Mesenchymal stem cell (in vitro differentiated cells and primary cell): Measurements from ENCODE around the gene G2E3.

Source experiments
- DNase-seq: peaks from one replicate; pipeline ENCODE4 v3.0.0-alpha.2; 2013
- H2AFZ ChIP-seq: one replicate; pipeline ENCODE4 v1.6.1; 2013; ENCODE audit warnings: low read depth, mild to moderate bottlenecking, control low read depth, inconsistent platforms, low read length, moderate library complexity
- H2AK5ac ChIP-seq: 2 replicates; pipeline ENCODE4 v1.6.1; 2013; ENCODE audit warnings: low read length, moderate library complexity, mild to moderate bottlenecking, inconsistent platforms; ENCODE audit not compliant: severe bottlenecking
- H2BK120ac ChIP-seq: one replicate; pipeline ENCODE4 v1.6.1; 2013; ENCODE audit warnings: low read depth, mild to moderate bottlenecking, inconsistent platforms, low read length, moderate library complexity
- H2BK12ac ChIP-seq, 2 experiments: one replicate each; pipeline ENCODE4 v1.6.1; 2013; ENCODE audit warnings: inconsistent platforms in 2 of 2, low read length in 2 of 2, mild to moderate bottlenecking in 2 of 2, moderate library complexity in 2 of 2, control low read depth in 1 of 2
- H2BK15ac ChIP-seq: one replicate; pipeline ENCODE4 v1.6.1; 2013; ENCODE audit warnings: mild to moderate bottlenecking, low read depth, inconsistent platforms; ENCODE audit not compliant: poor library complexity, severe bottlenecking
- H2BK5ac ChIP-seq: 2 replicates; pipeline ENCODE4 v1.6.1; 2013; ENCODE audit warnings: low read depth, mild to moderate bottlenecking, low read length, control low read depth, inconsistent platforms; ENCODE audit not compliant: poor library complexity, severe bottlenecking
- H3K14ac ChIP-seq, 2 experiments: one replicate each; pipeline ENCODE4 v1.6.1; 2013; ENCODE audit warnings: inconsistent platforms in 2 of 2, low read length in 2 of 2, control low read depth in 1 of 2, mild to moderate bottlenecking in 1 of 2, moderate library complexity in 1 of 2
- H3K18ac ChIP-seq, 2 experiments: one replicate each; pipeline ENCODE4 v1.6.1; 2013; ENCODE audit warnings: inconsistent platforms in 2 of 2, low read length in 2 of 2, control low read depth in 1 of 2, low read depth in 1 of 2, mild to moderate bottlenecking in 1 of 2
- H3K23ac ChIP-seq, 2 experiments: one replicate each; pipeline ENCODE4 v1.6.1; 2013; ENCODE audit warnings: inconsistent platforms in 2 of 2, low read length in 2 of 2, mild to moderate bottlenecking in 2 of 2, moderate library complexity in 2 of 2, control low read depth in 1 of 2
- H3K27ac ChIP-seq: 2 replicates; pipeline ENCODE4 v1.5.1; 2013; ENCODE audit warnings: mild to moderate bottlenecking, moderate library complexity, low read length, control low read depth, inconsistent platforms; ENCODE audit not compliant: poor library complexity, severe bottlenecking
- H3K27me3 ChIP-seq, 2 experiments: 2 replicates each; pipeline versions ENCODE4 v1.6.1 to v1.7.0; 2013; ENCODE audit warnings: low read length in 2 of 2, mild to moderate bottlenecking in 2 of 2, moderate library complexity in 2 of 2, control low read depth in 1 of 2, inconsistent platforms in 1 of 2; ENCODE audit not compliant: control insufficient read depth in 1 of 2, insufficient read depth in 1 of 2
- H3K36me3 ChIP-seq, 2 experiments: 2 replicates each; pipeline versions ENCODE4 v1.6.1 to v1.7.0; 2013; ENCODE audit warnings: low read length in 2 of 2, control low read depth in 1 of 2, inconsistent platforms in 1 of 2, low read depth in 1 of 2, mild to moderate bottlenecking in 1 of 2; ENCODE audit not compliant: insufficient read depth in 2 of 2, control insufficient read depth in 1 of 2
- H3K4ac ChIP-seq, 2 experiments: one replicate each; pipeline ENCODE4 v1.6.1; 2013; ENCODE audit warnings: inconsistent platforms in 2 of 2, low read length in 2 of 2, mild to moderate bottlenecking in 2 of 2, moderate library complexity in 2 of 2, control low read depth in 1 of 2, low read depth in 1 of 2
- H3K4me1 ChIP-seq: 2 replicates; pipeline ENCODE4 v1.6.1; 2013; ENCODE audit warnings: low read depth, low read length, control low read depth; ENCODE audit not compliant: control insufficient read depth, insufficient read depth
- H3K4me2 ChIP-seq: 2 replicates; pipeline ENCODE4 v1.6.1; 2013; ENCODE audit warnings: low read length, mild to moderate bottlenecking, inconsistent platforms; ENCODE audit not compliant: poor library complexity, severe bottlenecking
- H3K4me3 ChIP-seq, 2 experiments: 2 replicates each; pipeline versions ENCODE4 v1.5.1 to v1.7.0; 2013; ENCODE audit warnings: low read length in 2 of 2, mild to moderate bottlenecking in 2 of 2, control low read depth in 1 of 2, low read depth in 1 of 2; ENCODE audit not compliant: insufficient read depth in 1 of 2
- H3K79me1 ChIP-seq: replicated peaks from 2 replicates; pipeline ENCODE4 v1.6.1; 2013; ENCODE audit warnings: mild to moderate bottlenecking, control low read depth, low read length, inconsistent platforms; ENCODE audit not compliant: poor library complexity, severe bottlenecking
- H3K9ac ChIP-seq: 2 replicates; pipeline ENCODE4 v1.7.0; 2013; ENCODE audit warnings: mild to moderate bottlenecking, low read length, moderate library complexity
- H3K9me3 ChIP-seq: 2 replicates; pipeline ENCODE4 v1.7.0; 2013; ENCODE audit warnings: mild to moderate bottlenecking, low read length; ENCODE audit not compliant: control insufficient read depth
- H4K8ac ChIP-seq: one replicate; pipeline ENCODE4 v1.6.1; 2013; ENCODE audit warnings: inconsistent platforms, mild to moderate bottlenecking, low read length, moderate library complexity
- H4K91ac ChIP-seq: one replicate; pipeline ENCODE4 v1.6.1; 2013; ENCODE audit warnings: mild to moderate bottlenecking, low read length, inconsistent platforms
- WGBS: methylation state at CpG from one replicate; pipeline ENCODE4 v1.1.7; 2013; ENCODE audit warnings: mixed read lengths; 5-methylcytosine and 5-hydroxymethylcytosine counted together

Gene G2E3

GRCh38 chr14:30550335-30550734 is 8.6 kb upstream of the G2E3 start:
- no peak overlapping the region for H3K4me2 ChIP-seq
- DNase-seq: no peak
- H4K8ac ChIP-seq: no peak overlapping the region
- no peaks in the 10 kb centered on the region for H3K4me1 ChIP-seq
- H2BK120ac ChIP-seq: no peak overlapping the region
- no peak overlapping the region for H2BK5ac ChIP-seq
- H2AK5ac ChIP-seq: no peak overlapping the region
- no peaks in the 10 kb centered on the region for H3K79me1 ChIP-seq
- H3K27ac ChIP-seq: peak overlapping the region; percentile 54
- no peak overlapping the region for H2AFZ ChIP-seq
- H4K91ac ChIP-seq: no peak overlapping the region
- H3K27me3 ChIP-seq: no peaks in the 10 kb centered on the region
- H3K36me3 ChIP-seq: no peaks in the 10 kb centered on the region
- no peak overlapping the region for H3K14ac ChIP-seq
- H3K9me3 ChIP-seq: peaks cover 6% of the 10 kb centered on the region
- no peak overlapping the region for H3K4ac ChIP-seq
- H2BK15ac ChIP-seq: no peak overlapping the region
- no peak overlapping the region for H3K23ac ChIP-seq
- no peak overlapping the region for H3K9ac ChIP-seq
- H3K4me3 ChIP-seq: no peak overlapping the region
- H2BK12ac ChIP-seq: no peak overlapping the region
- H3K18ac ChIP-seq: no peak overlapping the region

- Histone ChIP-seq H3K9ac (no peak overlapping the region), H2BK5ac (no peak overlapping the region), H2BK120ac (no peak overlapping the region), H3K4me3 (no peak overlapping the region), H3K9me3 (peaks cover under 1% of the 10 kb centered on the region), H3K4me1 (no peaks in the 10 kb centered on the region), H3K79me1 (no peaks in the 10 kb centered on the region), H2BK15ac (no peak overlapping the region), H3K23ac (no peak overlapping the region), H3K27me3 (no peaks in the 10 kb centered on the region), H3K4ac (no peak overlapping the region), H3K36me3 (no peaks in the 10 kb centered on the region), H4K8ac (no peak overlapping the region), H2AK5ac (no peak overlapping the region), H4K91ac (no peak overlapping the region), H3K4me2 (no peak overlapping the region), H3K27ac (peak overlapping the region; percentile 18), H2BK12ac (no peak overlapping the region), H2AFZ (no peak overlapping the region), H3K18ac (no peak overlapping the region), H3K14ac (no peak overlapping the region)
- no CpG with 5 or more reads among the region's 1 CpG for WGBS
- DNase-seq: no peak
Observed at GRCh38 chr14:30551460-30551859, 7.5 kb upstream of the G2E3 start.

GRCh38 chr14:30553311-30553989 is 5.5 kb upstream of the G2E3 start:
- no peak overlapping the region for H3K18ac ChIP-seq
- H2AFZ ChIP-seq: no peak overlapping the region
- WGBS: 90% methylated on average over 1 of the region's 3 CpGs
- DNase-seq: no peak
- no peak overlapping the region for H4K91ac ChIP-seq
- H3K14ac ChIP-seq: no peak overlapping the region
- H3K27ac ChIP-seq: no peak overlapping the region
- peak overlapping the region; percentile 4 for H3K9ac ChIP-seq
- no peak overlapping the region for H3K4me2 ChIP-seq
- no peak overlapping the region for H2BK120ac ChIP-seq
- H2BK5ac ChIP-seq: no peak overlapping the region
- no peak overlapping the region for H3K4ac ChIP-seq
- no peaks in the 10 kb centered on the region for H3K27me3 ChIP-seq
- H2AK5ac ChIP-seq: no peak overlapping the region
- H2BK15ac ChIP-seq: no peak overlapping the region
- no peaks in the 10 kb centered on the region for H3K9me3 ChIP-seq
- no peaks in the 10 kb centered on the region for H3K79me1 ChIP-seq
- no peak overlapping the region for H2BK12ac ChIP-seq
- no peak overlapping the region for H4K8ac ChIP-seq
- no peak overlapping the region for H3K4me3 ChIP-seq
- no peak overlapping the region for H3K23ac ChIP-seq
- no peaks in the 10 kb centered on the region for H3K4me1 ChIP-seq
- no peaks in the 10 kb centered on the region for H3K36me3 ChIP-seq

DNA sequence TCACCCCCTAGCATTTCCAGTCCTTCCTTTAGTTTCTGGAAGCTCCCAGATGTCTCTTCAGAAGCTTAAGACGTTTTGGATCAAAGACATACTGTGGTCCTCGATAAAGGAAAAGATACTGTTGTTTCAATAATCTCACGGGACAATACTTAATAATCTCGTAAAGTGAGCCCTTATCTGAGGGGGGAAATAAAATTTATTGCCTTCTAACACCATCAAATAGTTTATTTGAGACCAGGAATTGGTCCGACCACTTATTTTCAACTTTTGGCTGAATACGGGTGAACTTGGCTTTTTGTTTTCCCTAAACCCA is 640 bp upstream of the G2E3 start:
- peak overlapping the region; percentile 85 for H3K27ac ChIP-seq
- peak overlapping the region in 1 of 2 experiments; percentile 97 for H3K4me3 ChIP-seq
- H4K8ac ChIP-seq: peak overlapping the region; percentile 35
- H2BK15ac ChIP-seq: no peak overlapping the region
- peaks cover 1% of the 10 kb centered on the region for H3K4me1 ChIP-seq
- H3K9ac ChIP-seq: peak overlapping the region; percentile 99
- no peak overlapping the region for H2BK120ac ChIP-seq
- no peak overlapping the region for H2AFZ ChIP-seq
- 80% methylated on average over 6 of the region's 6 CpGs for WGBS
- no peak overlapping the region for H2AK5ac ChIP-seq
- H2BK5ac ChIP-seq: no peak overlapping the region
- H4K91ac ChIP-seq: no peak overlapping the region
- H3K23ac ChIP-seq: no peak overlapping the region
- peak overlapping the region; percentile 74 for H3K4me2 ChIP-seq
- no peaks in the 10 kb centered on the region for H3K36me3 ChIP-seq
- H3K9me3 ChIP-seq: no peaks in the 10 kb centered on the region
- no peak overlapping the region for H3K4ac ChIP-seq
- H2BK12ac ChIP-seq: no peak overlapping the region
- H3K14ac ChIP-seq: no peak overlapping the region
- no peak overlapping the region for H3K18ac ChIP-seq
- no peaks in the 10 kb centered on the region for H3K79me1 ChIP-seq
- H3K27me3 ChIP-seq: no peaks in the 10 kb centered on the region
- no peak for DNase-seq
